ENCODE results near the gene SNRNP27. TPM values are rescaled to one million over a fixed set of nuclear protein-coding genes. Genes with fewer than 3 reads are reported as not detected.

Gene SNRNP27
- total RNA-seq = 10 to 100 TPM; 77.1 to 78.3 TPM
- 43.8 TPM for polyA plus RNA-seq (ENCODE audit: insufficient read depth, low read depth, low replicate concordance)
- long read RNA-seq, donor 1, transcript SNRNP27-201 (6 exons, 1,802 nt) = major isoform, 19 of 19 reads
- long read RNA-seq, donor 1, partial matches to known transcripts = 0 of 19 reads
- long read RNA-seq, donor 1, other reads (novel, unspliced or antisense) = 0 of 19 reads
- long read RNA-seq, donor 2, transcript SNRNP27-201 (6 exons, 1,802 nt) = major isoform, 14 of 16 reads
- long read RNA-seq, donor 2, partial matches to known transcripts = 0 of 16 reads
- long read RNA-seq, donor 2, other reads (novel, unspliced or antisense) = 0 of 16 reads

- DNase-seq = peak; percentile 84
- H3K27me3 ChIP-seq = no peaks in the 10 kb centered on the region
- WGBS, 2 donors = 0 to 1% methylated on average over 32 of the region's 32 CpGs
- TF ChIP-seq POLR2A (IDR thresholded peaks at IDR 0.05) (no peak), CTCF (IDR thresholded peaks at IDR 0.05) (no peak)
- H3K9me3 ChIP-seq = no peaks in the 10 kb centered on the region
- H3K4me3 ChIP-seq = peak within 1 kb of the TSS; percentile 70 to 82
- H3K36me3 ChIP-seq (ENCODE audit: low read depth, missing control alignments) = no peaks in the 10 kb centered on the region
- peaks cover 13% of the 10 kb centered on the region for H3K4me1 ChIP-seq
- intact Hi-C loops (cut with DNase I; ENCODE audit: low total_unique reads) = no loop called here
- H3K27ac ChIP-seq = peak within 1 kb of the TSS; percentile 68 to 72
These were observed at the start of gene SNRNP27 for GRCh38 chr2:69893684-69894551. Gene SNRNP27 (plus strand): TSS chr2:69893956. CDS start chr2:69893985, 29 bp downstream.

GRCh38 chr2:69843993-69844392 lies 49.8 kb upstream of the SNRNP27 start:
- TF ChIP-seq CTCF (IDR thresholded peaks at IDR 0.05) (no peak), POLR2A (IDR thresholded peaks at IDR 0.05) (no peak)
- Histone ChIP-seq H3K4me3 (no peak overlapping the region), H3K27ac (no peak overlapping the region), H3K36me3 (ENCODE audit: low read depth, missing control alignments) (no peaks in the 10 kb centered on the region), H3K9me3 (no peaks in the 10 kb centered on the region), H3K27me3 (no peaks in the 10 kb centered on the region), H3K4me1 (no peaks in the 10 kb centered on the region)
- no peak for DNase-seq
- intact Hi-C loops (cut with DNase I; ENCODE audit: low total_unique reads) = no loop called here

- DNase-seq = no peak
- 83 to 90% methylated on average over 3 of the region's 3 CpGs for WGBS, 2 donors
- H3K36me3 ChIP-seq (ENCODE audit: low read depth, missing control alignments) = no peaks in the 10 kb centered on the region
- H3K9me3 ChIP-seq = no peaks in the 10 kb centered on the region
- H3K27ac ChIP-seq = no peak overlapping the region
- TF ChIP-seq POLR2A (IDR thresholded peaks at IDR 0.05) = no peak
- no peak for TF ChIP-seq CTCF (IDR thresholded peaks at IDR 0.05)
- H3K4me3 ChIP-seq = no peak overlapping the region
- H3K4me1 ChIP-seq = no peaks in the 10 kb centered on the region
- H3K27me3 ChIP-seq = no peaks in the 10 kb centered on the region
- intact Hi-C loops (cut with DNase I; ENCODE audit: low total_unique reads) = no loop called here
These were observed 49.2 kb upstream of the SNRNP27 start for GRCh38 chr2:69844560-69844959.

GRCh38 chr2:69846182-69847067 lies 47.3 kb upstream of the SNRNP27 start:
- WGBS, 2 donors = 86 to 91% methylated on average over 9 of the region's 9 CpGs
- DNase-seq = no peak
- Histone ChIP-seq H3K4me1 (no peaks in the 10 kb centered on the region), H3K4me3 (no peak overlapping the region), H3K9me3 (no peaks in the 10 kb centered on the region), H3K36me3 (ENCODE audit: low read depth, missing control alignments) (no peaks in the 10 kb centered on the region), H3K27me3 (no peaks in the 10 kb centered on the region), H3K27ac (no peak overlapping the region)
- intact Hi-C loops (cut with DNase I; ENCODE audit: low total_unique reads) = no loop called here
- no peak for TF ChIP-seq POLR2A (IDR thresholded peaks at IDR 0.05)
- no peak for TF ChIP-seq CTCF (IDR thresholded peaks at IDR 0.05)
